SK-N-SH (cell line): ENCODE measurements around the gene HPCAL4. TPM values are rescaled to one million over a fixed set of nuclear protein-coding genes. Genes with fewer than 3 reads are reported as not detected.

ENCODE experiments used
- CTCF ChIA-PET: fragments of 300-600, 350-600 bp; formaldehyde crosslinking; extraction: SDS; loops from one replicate; lab custom pipeline; 2021; lab: Yijun Ruan, JAX
- POLR2A ChIA-PET: fragments of 350-600 bp; sonication (Branson Sonifier 250); formaldehyde crosslinking; extraction: SDS; loops from one replicate; lab custom pipeline; 2020; ENCODE audit warnings: antibody characterized with exemption, inconsistent platforms; lab: Yijun Ruan, JAX
- DNase-seq: peaks from one replicate; pipeline ENCODE4 v3.0.0; 2012
- H2AFZ ChIP-seq: fragments of 200-600 bp; sonication (generic); 2 replicates; pipeline ENCODE4 v1.8.1; 2016; ENCODE audit warnings: antibody characterized with exemption, mild to moderate bottlenecking, low read depth
- H3F3A ChIP-seq: fragments of 200-600 bp; sonication (generic); replicated peaks from 2 replicates; pipeline ENCODE3; 2016; ENCODE audit warnings: antibody characterized with exemption, mild to moderate bottlenecking; ENCODE audit not compliant: insufficient read depth
- H3K27ac ChIP-seq, 2 experiments: fragments of 200-500 bp in 1 of 2; fragments of 200-600 bp in 1 of 2; sonication (Bioruptor generic) in 1 of 2; sonication (generic), shearing (Covaris generic) in 1 of 2; 2 replicates each; pipeline versions ENCODE4 v1.5.1 to v1.6.1; 2014 to 2016; ENCODE audit warnings: low read depth in 2 of 2, inconsistent platforms in 1 of 2, low read length in 1 of 2, mild to moderate bottlenecking in 1 of 2, mixed read lengths in 1 of 2
- H3K27me3 ChIP-seq: fragments of 200-600 bp; sonication (generic), shearing (Covaris generic); 2 replicates; pipeline ENCODE4 v1.6.1; 2016; ENCODE audit warnings: mixed run types; ENCODE audit not compliant: insufficient read depth
- H3K36me3 ChIP-seq, 2 experiments: fragments of 200-500 bp in 1 of 2; fragments of 200-600 bp in 1 of 2; sonication (Bioruptor generic) in 1 of 2; sonication (generic) in 1 of 2; replicated peaks in 1 of 2; 2 replicates each; pipeline versions ENCODE3 to v1.5.1; 2014 to 2016; ENCODE audit warnings: low read length in 1 of 2, mild to moderate bottlenecking in 1 of 2; ENCODE audit not compliant: insufficient read depth in 2 of 2, control insufficient read depth in 1 of 2
- H3K4me1 ChIP-seq, 2 experiments: fragments of 200-500 bp in 1 of 2; fragments of 200-600 bp in 1 of 2; sonication (Bioruptor generic) in 1 of 2; sonication (generic), shearing (Covaris generic) in 1 of 2; 2 replicates each; pipeline versions ENCODE4 v1.5.1 to v1.6.1; 2014 to 2016; ENCODE audit warnings: low read depth in 1 of 2, low read length in 1 of 2, mixed run types in 1 of 2; ENCODE audit not compliant: insufficient read depth in 2 of 2, control insufficient read depth in 1 of 2
- H3K4me2 ChIP-seq: fragments of 200-600 bp; sonication (generic), shearing (Covaris generic); 2 replicates; pipeline ENCODE4 v1.6.1; 2017; ENCODE audit warnings: mixed run types
- H3K4me3 ChIP-seq, 2 experiments: fragments of 200-500 bp in 1 of 2; fragments of 200-600 bp in 1 of 2; sonication (Bioruptor generic) in 1 of 2; sonication (generic), shearing (Covaris generic) in 1 of 2; 2 replicates each; pipeline versions ENCODE4 v1.5.1 to v1.8.1; 2014 to 2016; ENCODE audit warnings: low read depth in 2 of 2, inconsistent platforms in 1 of 2, low read length in 1 of 2, mild to moderate bottlenecking in 1 of 2, mixed read lengths in 1 of 2, moderate library complexity in 1 of 2
- H3K79me2 ChIP-seq: fragments of 200-600 bp; sonication (generic); 2 replicates; pipeline ENCODE4 v1.8.1; 2017; ENCODE audit warnings: mild to moderate bottlenecking; ENCODE audit not compliant: insufficient read depth
- H3K9ac ChIP-seq: fragments of 200-600 bp; sonication (generic); 2 replicates; pipeline ENCODE4 v1.6.1; 2017; ENCODE audit warnings: mixed run types
- H3K9me2 ChIP-seq: fragments of 200-600 bp; sonication (generic); 2 replicates; pipeline ENCODE4 v1.6.1; 2017; ENCODE audit warnings: mixed run types
- H3K9me3 ChIP-seq: fragments of 200-600 bp; sonication (generic); 2 replicates; pipeline ENCODE4 v1.6.1; 2017; ENCODE audit warnings: mixed run types, mild to moderate bottlenecking, moderate library complexity
- H4K20me1 ChIP-seq: fragments of 200-600 bp; sonication (generic); 2 replicates; pipeline ENCODE4 v1.6.1; 2017; ENCODE audit warnings: mild to moderate bottlenecking, mixed run types; ENCODE audit not compliant: insufficient read depth
- EP300 ChIP-seq, 2 experiments: IDR thresholded peaks; 2 replicates each; pipeline versions ENCODE4 v1.4.0 to v1.6.1; 2012; ENCODE audit warnings: borderline replicate concordance in 1 of 2, low read depth in 1 of 2, low read length in 1 of 2
- FOSL2 ChIP-seq: IDR thresholded peaks from 2 replicates; pipeline ENCODE4 v1.4.0; 2012; ENCODE audit warnings: low read depth, mild to moderate bottlenecking, moderate library complexity, borderline replicate concordance
- FOXJ3 ChIP-seq: sonication (generic); formaldehyde crosslinking; IDR thresholded peaks from 2 replicates; pipeline ENCODE4 v1.5.1; 2020; ENCODE audit warnings: mild to moderate bottlenecking, missing genetic modification reagents
- FOXM1 ChIP-seq: IDR thresholded peaks from 2 replicates; pipeline ENCODE4 v1.4.0; 2012; ENCODE audit warnings: low read depth, mild to moderate bottlenecking
- GABPA ChIP-seq: IDR thresholded peaks from 2 replicates; pipeline ENCODE4 v1.4.0; 2012; ENCODE audit warnings: low read depth, mild to moderate bottlenecking
- GATA2 ChIP-seq: sonication (generic); formaldehyde crosslinking; IDR thresholded peaks from 2 replicates; pipeline ENCODE4 v1.5.0; 2020; ENCODE audit warnings: mild to moderate bottlenecking, missing genetic modification reagents
- MEF2A ChIP-seq: IDR thresholded peaks from 2 replicates; pipeline ENCODE4 v1.4.0; 2012; ENCODE audit warnings: low read depth, borderline replicate concordance
- NFIC ChIP-seq: IDR thresholded peaks from 2 replicates; pipeline ENCODE4 v1.4.0; 2012; ENCODE audit warnings: borderline replicate concordance
- NRF1 ChIP-seq: IDR thresholded peaks from 2 replicates; pipeline ENCODE4 v1.6.1; 2012; ENCODE audit warnings: low read depth, mild to moderate bottlenecking, low read length
- RCOR1 ChIP-seq: fragments of 150-350 bp; IDR thresholded peaks from 2 replicates; pipeline ENCODE4 v1.6.1; 2017; ENCODE audit warnings: antibody characterized with exemption, low read length
- RFX5 ChIP-seq: IDR thresholded peaks from 2 replicates; pipeline ENCODE4 v1.6.1; 2012; ENCODE audit warnings: mild to moderate bottlenecking, improper control_type of control experiment, low read length
- RXRA ChIP-seq: IDR thresholded peaks from 2 replicates; pipeline ENCODE4 v1.4.0; 2012; ENCODE audit warnings: low read depth, mild to moderate bottlenecking, borderline replicate concordance
- TEAD4 ChIP-seq: IDR thresholded peaks from 2 replicates; pipeline ENCODE4 v1.4.0; 2012; ENCODE audit warnings: mild to moderate bottlenecking, borderline replicate concordance; ENCODE audit not compliant: insufficient read depth
- YY1 ChIP-seq: IDR thresholded peaks from 2 replicates; pipeline ENCODE4 v1.4.0; 2012; ENCODE audit warnings: low read depth, mild to moderate bottlenecking
- WGBS: methylation state at CpG from one replicate; pipeline ENCODE4 v1.1.6; 2017; ENCODE audit warnings: low lambda C conversion rate; 5-methylcytosine and 5-hydroxymethylcytosine counted together
- polyA plus RNA-seq, 3 experiments: library from polyadenylated mRNA; depleted of rRNA; stranded (reverse); fragments of >200 nt; gene quantifications; 2 replicates each; pipeline ENCODE4 v1.2.3, GENCODE V29; 2012
- TF ChIP-seq, protein P1 (sequence below): IDR thresholded peaks from 2 replicates; pipeline ENCODE4; 2012
- TF ChIP-seq, protein P2 (sequence below): fragments of 200-600 bp; sonication (generic); IDR thresholded peaks from 2 replicates; pipeline ENCODE4 v1.6.1; 2017; ENCODE audit warnings: antibody characterized with exemption, mild to moderate bottlenecking, moderate library complexity
- TF ChIP-seq, protein P3 (sequence below): IDR thresholded peaks from 2 replicates; pipeline ENCODE4 v1.4.0; 2012; ENCODE audit warnings: low read depth, borderline replicate concordance
- TF ChIP-seq, protein P4 (sequence below): fragments of 150-350 bp; IDR thresholded peaks from 2 replicates; pipeline ENCODE4 v1.6.1; 2017; ENCODE audit warnings: antibody characterized with exemption, low read length, low read depth, borderline replicate concordance

HPCAL4 gene
- polyA plus RNA-seq, 1 of the 3 experiments (the other 2 are of a cell fraction) = 0.15 TPM

DNA sequence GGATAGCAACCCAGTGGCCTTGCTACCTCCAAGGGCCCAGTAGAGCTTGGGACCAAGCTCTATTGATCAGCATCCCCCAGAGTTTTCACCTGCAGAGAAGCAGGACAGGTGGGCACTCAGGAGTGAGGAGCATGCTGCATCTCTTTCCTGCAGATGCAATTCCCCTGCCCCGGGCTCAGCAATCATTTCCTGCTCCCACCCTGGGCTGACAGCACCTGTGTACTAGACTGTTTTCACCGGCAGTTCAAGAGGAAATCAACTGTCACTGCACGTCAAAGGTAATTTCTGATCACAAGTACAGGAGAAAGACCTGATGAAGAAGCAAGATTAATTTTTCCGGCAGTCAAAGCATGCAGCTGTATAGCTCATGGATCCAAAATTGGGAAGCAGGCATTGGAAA is 10.5 kb downstream of the HPCAL4 start (continued):
- TF ChIP-seq, protein P1, sequence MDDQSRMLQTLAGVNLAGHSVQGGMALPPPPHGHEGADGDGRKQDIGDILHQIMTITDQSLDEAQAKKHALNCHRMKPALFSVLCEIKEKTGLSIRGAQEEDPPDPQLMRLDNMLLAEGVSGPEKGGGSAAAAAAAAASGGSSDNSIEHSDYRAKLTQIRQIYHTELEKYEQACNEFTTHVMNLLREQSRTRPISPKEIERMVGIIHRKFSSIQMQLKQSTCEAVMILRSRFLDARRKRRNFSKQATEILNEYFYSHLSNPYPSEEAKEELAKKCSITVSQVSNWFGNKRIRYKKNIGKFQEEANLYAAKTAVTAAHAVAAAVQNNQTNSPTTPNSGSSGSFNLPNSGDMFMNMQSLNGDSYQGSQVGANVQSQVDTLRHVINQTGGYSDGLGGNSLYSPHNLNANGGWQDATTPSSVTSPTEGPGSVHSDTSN = no peak
- no peak for TF ChIP-seq NFIC

DNA sequence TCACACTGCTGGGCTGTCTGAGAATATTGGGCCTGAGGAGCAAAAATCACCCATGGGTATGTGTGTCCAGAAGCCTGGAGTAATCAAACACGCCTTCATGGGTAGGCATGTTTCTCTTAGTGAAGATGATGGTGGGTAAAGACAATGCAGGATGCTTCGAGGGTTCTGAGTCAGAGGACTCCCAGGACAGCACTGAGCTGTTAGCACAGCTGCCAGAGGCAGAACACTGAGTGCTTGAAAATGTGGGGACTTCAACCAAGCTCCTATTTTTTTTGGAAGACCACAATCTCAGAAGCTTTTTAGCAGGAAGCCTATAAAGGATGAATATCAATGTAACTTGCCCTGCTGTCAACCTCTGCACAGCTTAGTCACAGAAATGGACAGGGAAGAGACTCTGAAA is 11.4 kb downstream of the HPCAL4 start:
- no peak for DNase-seq
- CTCF ChIA-PET = interaction anchor here (1.3 to 2.4 kb wide), 3 partner anchors 22 to 73 kb away, joined by 3 to 8 read pairs (median 6); no protein-coding TSS in a partner anchor
- TF ChIP-seq FOSL2 (no peak), MEF2A (no peak), RXRA (no peak), FOXJ3 (CRISPR knock-in tag) (no peak), TEAD4 (no peak), GABPA (no peak), YY1 (no peak), RFX5 (no peak), FOXM1 (no peak), NRF1 (no peak), RCOR1 (no peak), GATA2 (CRISPR knock-in tag) (no peak), EP300 (IDR thresholded peaks at IDR 0.05; ENCODE audit: borderline replicate concordance in 1 of 2, low read depth in 1 of 2, low read length in 1 of 2) (no peak)
- TF ChIP-seq, protein P2, sequence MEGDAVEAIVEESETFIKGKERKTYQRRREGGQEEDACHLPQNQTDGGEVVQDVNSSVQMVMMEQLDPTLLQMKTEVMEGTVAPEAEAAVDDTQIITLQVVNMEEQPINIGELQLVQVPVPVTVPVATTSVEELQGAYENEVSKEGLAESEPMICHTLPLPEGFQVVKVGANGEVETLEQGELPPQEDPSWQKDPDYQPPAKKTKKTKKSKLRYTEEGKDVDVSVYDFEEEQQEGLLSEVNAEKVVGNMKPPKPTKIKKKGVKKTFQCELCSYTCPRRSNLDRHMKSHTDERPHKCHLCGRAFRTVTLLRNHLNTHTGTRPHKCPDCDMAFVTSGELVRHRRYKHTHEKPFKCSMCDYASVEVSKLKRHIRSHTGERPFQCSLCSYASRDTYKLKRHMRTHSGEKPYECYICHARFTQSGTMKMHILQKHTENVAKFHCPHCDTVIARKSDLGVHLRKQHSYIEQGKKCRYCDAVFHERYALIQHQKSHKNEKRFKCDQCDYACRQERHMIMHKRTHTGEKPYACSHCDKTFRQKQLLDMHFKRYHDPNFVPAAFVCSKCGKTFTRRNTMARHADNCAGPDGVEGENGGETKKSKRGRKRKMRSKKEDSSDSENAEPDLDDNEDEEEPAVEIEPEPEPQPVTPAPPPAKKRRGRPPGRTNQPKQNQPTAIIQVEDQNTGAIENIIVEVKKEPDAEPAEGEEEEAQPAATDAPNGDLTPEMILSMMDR = no peak
- TF ChIP-seq, protein P3, sequence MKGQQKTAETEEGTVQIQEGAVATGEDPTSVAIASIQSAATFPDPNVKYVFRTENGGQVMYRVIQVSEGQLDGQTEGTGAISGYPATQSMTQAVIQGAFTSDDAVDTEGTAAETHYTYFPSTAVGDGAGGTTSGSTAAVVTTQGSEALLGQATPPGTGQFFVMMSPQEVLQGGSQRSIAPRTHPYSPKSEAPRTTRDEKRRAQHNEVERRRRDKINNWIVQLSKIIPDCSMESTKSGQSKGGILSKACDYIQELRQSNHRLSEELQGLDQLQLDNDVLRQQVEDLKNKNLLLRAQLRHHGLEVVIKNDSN = no peak
- TF ChIP-seq, protein P4, sequence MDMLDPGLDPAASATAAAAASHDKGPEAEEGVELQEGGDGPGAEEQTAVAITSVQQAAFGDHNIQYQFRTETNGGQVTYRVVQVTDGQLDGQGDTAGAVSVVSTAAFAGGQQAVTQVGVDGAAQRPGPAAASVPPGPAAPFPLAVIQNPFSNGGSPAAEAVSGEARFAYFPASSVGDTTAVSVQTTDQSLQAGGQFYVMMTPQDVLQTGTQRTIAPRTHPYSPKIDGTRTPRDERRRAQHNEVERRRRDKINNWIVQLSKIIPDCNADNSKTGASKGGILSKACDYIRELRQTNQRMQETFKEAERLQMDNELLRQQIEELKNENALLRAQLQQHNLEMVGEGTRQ = no peak
- no peaks in the 10 kb centered on the region for H3F3A ChIP-seq
- no peak overlapping the region for H3K9ac ChIP-seq
- WGBS = 29% methylated on average over 2 of the region's 2 CpGs
- no peaks in the 10 kb centered on the region for H3K9me2 ChIP-seq
- H2AFZ ChIP-seq = no peak overlapping the region
- POLR2A ChIA-PET = interaction anchor here (1.5 kb wide), 1 partner anchor 9 kb away, joined by 3 read pairs; no protein-coding TSS in a partner anchor
- H4K20me1 ChIP-seq = no peaks in the 10 kb centered on the region
- no peak overlapping the region for H3K27ac ChIP-seq
- peaks cover 0 to 2% of the 10 kb centered on the region in 2 experiments; a peak in 1 of 4 replicates for H3K4me1 ChIP-seq
- no peak overlapping the region for H3K4me3 ChIP-seq
- H3K4me2 ChIP-seq = no peak overlapping the region
- peaks cover 11% of the 10 kb centered on the region; the same call in 1 of the 2 replicates for H3K27me3 ChIP-seq
- H3K79me2 ChIP-seq = no peaks in the 10 kb centered on the region
- H3K36me3 ChIP-seq = no peaks in the 10 kb centered on the region
- no peaks in the 10 kb centered on the region for H3K9me3 ChIP-seq
